Osteoblast (primary cell): ENCODE results near the gene WNT7A. TPM values are rescaled to one million over a fixed set of nuclear protein-coding genes. Genes with fewer than 3 reads are reported as not detected.

Experiments used
- DNase-seq: peaks from one replicate; pipeline ENCODE4 v3.0.0; 2011; ENCODE audit warnings: low spot score, mixed read lengths; ENCODE audit not compliant: insufficient read length; ENCODE audit errors: missing footprints
- H2AFZ ChIP-seq: 2 replicates; pipeline ENCODE4 v1.6.0; 2011; ENCODE audit warnings: mild to moderate bottlenecking, low read length
- H3K27ac ChIP-seq: 2 replicates; pipeline ENCODE4 v1.5.1; 2011; ENCODE audit warnings: mild to moderate bottlenecking, low read depth, low read length, moderate library complexity
- H3K27me3 ChIP-seq: 2 replicates; pipeline ENCODE4 v1.6.0; 2012; ENCODE audit warnings: mild to moderate bottlenecking, control low read depth, inconsistent platforms, low read length, moderate library complexity; ENCODE audit not compliant: insufficient read depth
- H3K36me3 ChIP-seq: 2 replicates; pipeline ENCODE4 v1.5.1; 2011; ENCODE audit warnings: mild to moderate bottlenecking, low read length, control low read depth, moderate library complexity; ENCODE audit not compliant: insufficient read depth
- H3K4me1 ChIP-seq: 2 replicates; pipeline ENCODE4 v1.5.1; 2011; ENCODE audit warnings: mild to moderate bottlenecking, low read length, control low read depth, moderate library complexity; ENCODE audit not compliant: insufficient read depth
- H3K4me2 ChIP-seq: 2 replicates; pipeline ENCODE4 v1.6.0; 2011; ENCODE audit warnings: mild to moderate bottlenecking, low read length; ENCODE audit not compliant: insufficient read depth
- H3K4me3 ChIP-seq: fragments of 200-600 bp; sonication (generic); 3 replicates; pipeline ENCODE4 v1.5.1; 2012; ENCODE audit warnings: mild to moderate bottlenecking, low read length, inconsistent platforms; ENCODE audit not compliant: insufficient read depth
- H3K79me2 ChIP-seq: 2 replicates; pipeline ENCODE4 v1.6.0; 2012; ENCODE audit warnings: mild to moderate bottlenecking, low read length, control low read depth, inconsistent platforms; ENCODE audit not compliant: insufficient read depth
- H3K9me3 ChIP-seq: 2 replicates; pipeline ENCODE4 v1.5.1; 2011; ENCODE audit warnings: low read depth, low read length, control low read depth
- H4K20me1 ChIP-seq: 2 replicates; pipeline ENCODE4 v1.6.0; 2012; ENCODE audit warnings: mild to moderate bottlenecking, low read length, control low read depth; ENCODE audit not compliant: insufficient read depth
- CTCF ChIP-seq: IDR thresholded peaks from 2 replicates; pipeline ENCODE4 v1.5.1; 2011; ENCODE audit warnings: mild to moderate bottlenecking, low read depth, low read length, moderate library complexity; ENCODE audit errors: extremely low read depth
- total RNA-seq: library from RNA; depleted of rRNA; stranded (reverse); fragments of >200 nt; gene quantifications from 2 replicates; pipeline ENCODE4 v1.2.3, GENCODE V29; 2012

The WNT7A gene
- total RNA-seq, 1 donor = not detected

GRCh38 chr3:13891492-13892073 lies 11.7 kb upstream of the WNT7A start:
- H4K20me1 ChIP-seq = no peaks in the 10 kb centered on the region
- H3K79me2 ChIP-seq = no peaks in the 10 kb centered on the region
- peaks cover 9% of the 10 kb centered on the region for H3K27me3 ChIP-seq
- H3K36me3 ChIP-seq = no peaks in the 10 kb centered on the region
- H2AFZ ChIP-seq = no peak overlapping the region
- H3K4me3 ChIP-seq = no peak overlapping the region
- no peak overlapping the region for H3K27ac ChIP-seq
- H3K4me2 ChIP-seq = no peak overlapping the region
- peak; percentile 68 for DNase-seq
- no peak for TF ChIP-seq CTCF
- H3K4me1 ChIP-seq = peaks cover 9% of the 10 kb centered on the region
- no peaks in the 10 kb centered on the region for H3K9me3 ChIP-seq

- H3K4me1 ChIP-seq = peaks cover 4% of the 10 kb centered on the region
- no peak for DNase-seq
- no peak for TF ChIP-seq CTCF
Observed at GRCh38 chr3:13891017-13891392, 11.1 kb upstream of the WNT7A start.

GRCh38 chr3:13890377-13891016 lies 10.6 kb upstream of the WNT7A start:
- H4K20me1 ChIP-seq = no peaks in the 10 kb centered on the region
- H2AFZ ChIP-seq = no peak overlapping the region
- no peaks in the 10 kb centered on the region for H3K79me2 ChIP-seq
- no peaks in the 10 kb centered on the region for H3K36me3 ChIP-seq
- H3K4me1 ChIP-seq = no peaks in the 10 kb centered on the region
- no peaks in the 10 kb centered on the region for H3K9me3 ChIP-seq
- H3K27me3 ChIP-seq = peaks cover 9% of the 10 kb centered on the region
- TF ChIP-seq CTCF = no peak
- H3K4me3 ChIP-seq = no peak overlapping the region
- peak; percentile 48 for DNase-seq
- no peak overlapping the region for H3K4me2 ChIP-seq
- no peak overlapping the region for H3K27ac ChIP-seq

More at GRCh38 chr3:13891017-13891392, 11.1 kb upstream of the WNT7A start:
- H2AFZ ChIP-seq = no peak overlapping the region
- H4K20me1 ChIP-seq = no peaks in the 10 kb centered on the region
- H3K4me2 ChIP-seq = no peak overlapping the region
- no peaks in the 10 kb centered on the region for H3K36me3 ChIP-seq
- H3K27me3 ChIP-seq = peaks cover 9% of the 10 kb centered on the region
- H3K79me2 ChIP-seq = no peaks in the 10 kb centered on the region
- H3K9me3 ChIP-seq = no peaks in the 10 kb centered on the region
- H3K27ac ChIP-seq = no peak overlapping the region
- H3K4me3 ChIP-seq = no peak overlapping the region

DNA sequence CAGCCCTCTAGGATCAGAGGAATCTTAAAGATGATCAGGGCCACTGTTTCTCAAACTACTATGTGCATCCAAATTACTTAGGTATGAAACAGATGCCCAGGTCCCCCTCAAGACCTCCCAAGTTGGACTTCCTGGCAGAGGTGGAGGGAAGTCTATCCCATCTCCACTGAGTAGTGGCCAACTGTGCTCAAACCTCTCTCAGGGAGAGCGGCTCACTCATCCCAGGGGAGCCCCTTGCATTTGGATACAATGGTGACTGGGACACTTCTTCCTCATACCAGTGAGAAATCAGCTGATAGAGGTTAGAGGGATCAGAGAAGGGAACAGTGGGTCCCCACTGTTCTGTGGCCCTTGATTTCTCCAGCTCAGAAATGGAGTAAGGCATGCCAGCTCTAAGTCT lies 8.7 kb upstream of the WNT7A start:
- Histone ChIP-seq H3K9me3 (no peaks in the 10 kb centered on the region), H3K36me3 (no peaks in the 10 kb centered on the region), H3K79me2 (no peaks in the 10 kb centered on the region), H3K4me2 (no peak overlapping the region), H3K27me3 (no peaks in the 10 kb centered on the region), H4K20me1 (no peaks in the 10 kb centered on the region), H3K4me1 (no peaks in the 10 kb centered on the region), H2AFZ (no peak overlapping the region), H3K4me3 (no peak overlapping the region), H3K27ac (no peak overlapping the region)
- TF ChIP-seq CTCF = no peak
- no peak for DNase-seq
